GM18873 (cell line): ENCODE data around the gene ATG16L1.
"Not testable (repeated sequence)": the region's sequence is repeated elsewhere in the genome, so short reads cannot be mapped to it uniquely, and the experiment has no call there.

ENCODE experiments used
- ATAC-seq: cut with Tn5 transposase; IDR thresholded peaks from one replicate; pipeline ENCODE4 v1.9.1; 2021; ENCODE audit warnings: mild to moderate bottlenecking, moderate library complexity, moderate number of reproducible peaks; ENCODE audit not compliant: unreplicated experiment, low FRiP score

The ATG16L1 gene

DNA sequence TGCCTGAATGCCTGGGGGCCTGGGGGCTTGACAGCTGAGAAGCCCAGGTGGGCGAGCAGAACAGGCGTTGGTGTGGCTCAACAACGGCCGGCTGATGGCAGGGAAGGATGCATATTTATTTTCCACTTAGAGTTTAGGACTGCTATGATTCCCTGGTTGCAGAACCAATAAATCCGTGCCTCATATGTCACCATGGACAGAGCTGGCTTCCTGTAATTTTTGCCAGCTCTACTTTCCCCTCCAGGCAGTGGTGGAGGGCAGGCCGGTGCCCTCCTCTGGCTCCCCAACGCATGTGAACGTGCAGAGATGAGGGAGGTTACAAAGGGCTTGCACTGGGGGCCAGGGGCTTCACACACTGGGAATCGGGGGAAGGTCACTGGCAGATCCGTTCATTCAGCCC lies 74.3 kb downstream of the ATG16L1 start:
- ATAC-seq: no peak

DNA sequence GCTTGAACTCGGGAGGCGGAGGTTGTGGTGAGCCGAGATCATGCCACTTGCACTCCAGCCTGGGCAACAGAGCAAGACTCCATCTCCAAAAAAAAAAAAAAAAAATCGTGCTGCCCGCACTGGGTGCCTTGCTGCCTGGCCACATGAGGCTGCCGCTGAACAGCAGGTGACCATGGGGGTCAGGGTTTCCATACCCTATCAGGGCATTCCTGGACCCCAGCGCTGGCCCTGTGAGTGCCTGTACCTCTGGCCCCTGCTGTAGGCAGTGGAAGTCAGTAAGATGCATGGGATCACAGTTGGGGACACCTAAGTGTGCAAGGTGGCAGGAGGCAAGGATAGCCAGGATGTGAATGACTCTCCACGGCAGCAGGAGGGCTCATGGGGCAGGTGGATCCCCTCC lies 75.0 kb downstream of the ATG16L1 start:
- ATAC-seq: no peak

DNA sequence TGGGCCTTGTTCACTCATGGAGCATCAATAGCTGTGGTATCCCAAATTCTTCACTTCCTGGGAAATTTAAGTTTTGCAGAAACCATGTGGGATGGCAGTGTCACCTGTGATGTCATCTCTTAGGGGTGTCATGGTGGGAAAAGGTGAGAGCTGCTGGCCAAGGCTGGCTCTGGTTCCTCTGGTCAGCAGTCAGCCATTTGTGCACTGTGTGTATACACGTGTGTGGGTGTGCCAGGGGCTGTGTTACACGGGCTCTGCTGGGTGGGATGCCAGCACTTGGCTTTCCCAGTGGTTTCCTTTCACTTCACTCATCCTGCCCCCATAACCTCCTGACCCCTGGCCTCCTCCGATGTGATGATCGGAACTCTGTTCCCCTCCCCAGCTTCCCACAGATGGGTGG lies 77.4 kb downstream of the ATG16L1 start:
- ATAC-seq: no peak

DNA sequence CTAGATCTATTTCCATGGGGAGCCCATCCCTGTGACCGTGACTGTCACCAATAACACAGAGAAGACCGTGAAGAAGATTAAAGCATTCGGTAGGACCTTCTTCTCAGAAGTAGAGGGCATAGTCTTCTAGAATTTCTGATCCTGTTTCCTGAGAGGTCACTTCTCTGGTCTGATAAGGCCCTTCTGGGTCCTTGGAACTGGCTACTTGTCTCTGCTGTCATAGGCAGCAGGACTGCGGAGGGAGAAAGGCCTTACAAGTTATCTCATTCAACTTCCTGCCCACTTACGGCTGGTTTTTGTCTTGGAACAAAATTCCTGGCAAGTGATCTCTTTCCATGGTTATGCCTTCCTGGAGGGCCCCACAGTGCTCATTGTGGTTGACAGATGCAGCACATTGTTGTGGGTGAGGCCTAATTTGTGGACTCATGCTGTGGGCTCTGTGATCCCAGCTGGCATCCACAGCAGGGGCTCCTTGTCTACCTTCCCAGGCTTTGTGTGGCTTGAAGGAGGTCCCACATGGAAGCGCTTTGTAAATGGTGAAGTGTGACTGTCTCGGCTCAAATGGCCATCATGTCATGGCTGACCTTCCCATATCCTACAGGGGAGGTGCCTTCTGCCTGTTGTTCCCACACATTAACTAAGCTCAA lies 78.1 kb downstream of the ATG16L1 start:
- ATAC-seq: no peak

DNA sequence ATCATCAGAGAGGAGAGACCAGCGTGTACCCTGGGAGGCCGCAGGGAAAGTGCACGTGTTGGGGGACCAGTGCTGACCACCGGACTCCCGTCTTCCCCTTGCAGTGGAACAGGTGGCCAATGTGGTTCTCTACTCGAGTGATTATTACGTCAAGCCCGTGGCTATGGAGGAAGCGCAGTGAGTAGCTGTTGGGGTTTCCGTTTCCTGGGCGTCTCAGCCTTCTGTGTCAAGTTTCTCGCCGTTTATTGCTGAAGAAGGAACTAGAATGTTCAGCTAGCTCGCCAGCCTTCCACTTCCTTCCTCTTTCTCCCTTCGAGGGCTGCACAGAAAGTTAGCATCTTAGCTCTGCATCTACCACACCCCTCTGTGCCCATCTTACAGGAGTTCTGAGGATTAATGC lies 80.1 kb downstream of the ATG16L1 start:
- ATAC-seq: peak; percentile 66

DNA sequence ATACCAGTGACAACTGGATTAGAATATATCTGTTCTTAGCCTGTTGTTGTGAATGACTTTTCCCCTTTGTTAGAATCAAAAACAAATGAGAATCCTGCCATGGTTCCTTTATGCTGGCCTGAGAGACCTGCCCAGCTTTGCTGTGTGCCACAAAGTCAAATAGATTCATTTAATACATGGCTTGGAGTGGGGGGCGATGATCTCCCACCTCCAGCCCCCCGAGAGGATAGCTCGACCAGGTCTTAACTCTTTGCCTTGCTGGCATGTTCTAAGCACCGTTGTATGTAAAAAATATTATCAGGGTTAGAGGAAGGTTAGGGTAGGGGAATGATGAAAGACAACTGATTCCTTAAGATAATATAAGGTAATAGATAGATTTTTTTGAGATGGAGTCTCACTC lies 80.7 kb downstream of the ATG16L1 start:
- no peak for ATAC-seq

DNA sequence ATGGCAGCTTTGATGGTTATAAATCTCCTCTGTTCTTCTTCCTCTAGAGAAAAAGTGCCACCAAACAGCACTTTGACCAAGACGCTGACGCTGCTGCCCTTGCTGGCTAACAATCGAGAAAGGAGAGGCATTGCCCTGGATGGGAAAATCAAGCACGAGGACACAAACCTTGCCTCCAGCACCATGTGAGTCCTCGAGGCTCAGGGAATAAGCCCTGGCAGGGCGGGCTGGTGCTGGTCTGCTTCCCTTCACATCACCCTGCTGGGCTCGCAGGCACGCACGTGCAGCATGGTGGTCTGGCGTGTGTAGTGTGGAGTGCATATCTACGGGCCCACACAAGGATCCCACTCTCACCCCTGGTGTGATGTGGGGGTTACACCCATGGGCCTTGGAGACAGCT lies 83.4 kb downstream of the ATG16L1 start:
- ATAC-seq: no peak

DNA sequence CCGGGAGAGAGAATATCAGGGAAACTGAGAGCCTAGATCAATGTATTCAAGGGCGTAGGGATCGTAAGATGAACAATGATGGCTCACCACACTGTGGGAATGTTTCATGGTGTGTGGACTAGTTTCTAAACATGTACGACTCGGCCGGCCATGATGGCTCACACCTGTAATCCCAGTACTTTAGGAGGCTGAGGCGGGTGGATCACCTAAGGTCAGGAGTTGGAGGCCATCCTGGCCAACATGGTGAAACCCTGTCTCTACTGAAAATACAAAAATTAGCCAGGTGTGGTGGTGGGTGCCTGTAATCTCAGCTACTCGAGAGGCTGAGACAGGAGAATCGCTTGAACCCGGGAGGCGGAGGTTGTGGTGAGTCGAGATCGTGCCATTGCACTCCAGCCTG lies 84.6 kb downstream of the ATG16L1 start:
- not testable (repeated sequence) for ATAC-seq

DNA sequence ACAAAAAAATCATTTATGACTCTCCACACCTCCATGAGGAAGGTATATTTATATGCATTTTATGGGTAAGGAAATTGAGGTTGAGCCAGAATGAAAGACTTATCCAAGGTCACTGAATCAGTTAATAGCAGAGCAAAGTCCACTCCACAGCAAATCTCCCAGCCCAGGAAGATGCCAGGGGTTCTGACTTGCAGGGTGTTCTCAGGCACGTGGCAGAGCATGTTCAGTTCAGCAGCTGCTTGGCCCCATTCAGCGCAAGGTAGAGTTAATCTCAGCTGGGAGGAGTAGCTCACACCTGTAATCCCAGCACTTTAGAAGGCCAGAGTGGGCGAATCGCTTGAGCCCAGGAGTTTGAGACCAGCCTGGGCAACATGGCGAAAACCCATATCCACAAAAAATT lies 85.1 kb downstream of the ATG16L1 start:
- no peak for ATAC-seq

DNA sequence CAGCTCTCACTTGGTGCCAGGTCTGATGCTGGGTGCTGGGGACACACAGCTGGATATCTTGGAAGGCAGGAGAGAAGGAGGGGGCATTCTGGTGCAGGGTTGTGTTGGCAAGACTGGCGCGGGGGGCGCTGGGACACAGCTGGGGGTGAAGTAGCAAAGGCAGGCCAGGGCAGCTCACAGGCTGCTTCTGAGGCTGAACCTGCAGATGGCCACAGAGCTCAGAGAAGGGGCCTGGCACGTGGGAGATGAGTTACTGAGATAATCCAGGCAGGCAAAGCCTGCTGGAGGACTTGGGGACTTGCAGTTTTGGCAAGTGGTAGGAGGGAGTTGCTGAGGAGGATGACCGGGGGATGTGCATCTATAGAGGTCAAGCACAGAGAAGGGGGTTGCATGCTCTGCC lies 86.6 kb downstream of the ATG16L1 start:
- ATAC-seq: no peak

DNA sequence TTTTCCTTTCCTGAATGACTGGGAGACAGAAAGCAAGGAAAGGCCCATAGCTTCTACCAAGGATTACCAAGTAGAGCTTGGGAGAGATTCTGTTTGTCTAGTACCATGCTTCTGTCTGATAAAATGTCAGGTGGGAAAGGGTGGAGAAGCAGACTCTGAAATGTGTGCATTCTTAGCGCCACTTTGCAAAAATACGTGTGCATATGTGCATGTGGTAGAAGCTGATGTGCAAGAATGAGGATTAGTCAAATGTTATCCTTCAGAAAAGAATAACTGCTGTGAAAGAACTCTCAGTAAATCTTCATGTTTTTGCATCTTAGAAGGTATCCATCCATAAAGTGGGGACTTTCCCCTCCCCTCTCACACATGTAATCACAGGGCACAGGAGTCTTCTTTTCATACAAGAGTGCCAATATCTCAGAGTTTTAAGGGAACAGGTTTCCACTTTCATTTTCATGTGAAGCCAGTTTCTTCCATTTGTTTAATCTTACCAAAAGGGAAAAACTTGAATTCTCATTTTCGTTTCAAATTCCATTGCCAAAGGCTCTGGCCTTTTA lies 87.4 kb downstream of the ATG16L1 start:
- ATAC-seq: no peak

DNA sequence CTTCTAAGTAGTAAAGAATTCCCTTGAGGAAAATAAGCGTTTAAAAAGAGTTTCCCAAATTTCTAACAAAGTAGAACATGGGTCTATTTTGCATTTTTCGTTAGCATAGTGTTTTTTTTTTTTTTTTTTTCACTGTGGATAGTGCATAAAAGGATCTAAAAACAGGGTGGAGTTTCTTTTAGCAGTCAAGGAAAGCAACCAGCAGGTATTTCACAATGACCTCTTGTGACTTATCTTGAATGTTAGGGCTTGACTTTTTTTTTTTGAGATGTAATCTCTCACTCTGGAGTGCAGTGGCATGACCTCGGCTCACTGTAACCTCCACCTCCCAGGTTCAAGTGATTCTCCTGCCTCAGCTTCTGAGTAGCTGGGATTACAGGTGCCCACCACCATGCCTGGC lies 88.0 kb downstream of the ATG16L1 start:
- ATAC-seq: no peak

DNA sequence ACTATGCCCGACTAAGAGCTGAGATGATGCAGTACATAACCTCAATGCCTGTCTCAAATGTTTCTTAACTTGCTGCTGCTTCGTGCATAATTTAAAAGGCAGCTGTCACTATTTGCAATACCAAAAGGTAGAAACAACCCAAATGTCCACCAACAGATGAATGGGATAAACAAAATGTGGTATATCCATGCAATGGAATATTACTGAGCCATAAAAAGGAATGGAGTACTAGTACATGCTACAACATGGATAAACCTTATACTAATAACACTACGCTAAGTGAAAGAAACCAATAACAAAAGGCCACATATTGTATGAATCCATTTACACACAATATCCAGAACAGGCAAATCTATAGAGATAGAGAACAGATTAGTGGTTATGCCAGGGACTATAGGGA lies 89.8 kb downstream of the ATG16L1 start:
- no peak for ATAC-seq

DNA sequence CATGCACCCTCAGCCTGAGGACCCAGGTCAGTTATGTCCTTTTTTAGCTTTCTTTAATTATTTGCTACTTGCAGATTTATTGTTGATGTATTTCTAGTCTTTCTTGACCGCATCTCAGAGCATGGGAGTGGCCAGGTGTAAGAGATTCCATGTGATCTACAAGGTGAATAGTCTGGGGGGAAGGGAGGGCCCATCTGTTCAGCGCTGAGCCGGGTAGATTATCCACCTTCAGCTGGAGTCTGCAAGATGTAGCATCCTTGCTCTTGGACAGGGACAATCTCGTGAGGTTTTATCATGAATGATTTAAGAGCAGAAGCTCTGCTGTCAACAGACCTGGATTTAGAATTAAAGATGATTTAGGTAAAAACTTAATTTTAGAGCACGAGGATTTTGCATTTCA lies 90.8 kb downstream of the ATG16L1 start:
- ATAC-seq: no peak

DNA sequence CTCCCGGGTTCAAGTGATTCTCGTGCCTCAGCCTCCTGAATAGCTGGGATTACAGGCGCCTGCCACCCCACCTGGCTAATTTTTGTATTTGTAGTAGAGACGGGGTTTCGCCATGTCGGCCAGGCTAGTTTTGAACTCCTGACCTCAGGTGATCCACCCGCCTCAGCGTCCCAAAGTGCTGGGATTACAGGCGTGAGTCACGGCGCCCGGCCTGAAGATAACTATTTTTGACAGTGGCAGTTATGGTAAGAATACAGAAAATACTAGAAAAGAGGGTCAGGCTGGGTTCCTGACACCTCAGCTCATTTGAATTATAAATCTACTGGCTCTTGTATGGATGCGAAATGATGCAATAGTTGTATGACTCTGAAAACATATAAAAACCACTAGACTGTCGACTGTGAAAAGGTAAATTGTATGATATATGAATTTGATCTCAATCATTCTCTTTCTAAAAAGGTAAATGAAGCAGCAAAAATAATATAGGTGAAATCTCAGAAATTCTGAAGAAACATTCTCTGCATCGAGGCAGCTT lies 91.8 kb downstream of the ATG16L1 start:
- no peak for ATAC-seq
